Lower lobe of right lung (tissue), 2 donors: ENCODE measurements around the gene KIF2C. TPM values are rescaled to one million over a fixed set of nuclear protein-coding genes. Genes with fewer than 3 reads are reported as not detected.

Source experiments
- ATAC-seq, 2 donors: fragments of 200-7000 bp; cut with Tn5 transposase; one replicate each; pipeline ENCODE4 v1.9.1; 2020 to 2022; ENCODE audit warnings: mild to moderate bottlenecking in 2 of 2, moderate library complexity in 2 of 2
- DNase-seq: peaks from one replicate; pipeline ENCODE4 v3.0.0-alpha.2; 2020
- H3K27ac ChIP-seq: fragments of 200-600 bp; one replicate; pipeline ENCODE4 v1.8.0; 2022
- H3K27me3 ChIP-seq: fragments of 200-600 bp; one replicate; pipeline ENCODE4 v1.8.0; 2022; ENCODE audit warnings: low read depth
- H3K36me3 ChIP-seq: fragments of 200-600 bp; one replicate; pipeline ENCODE4 v1.8.0; 2022; ENCODE audit warnings: mild to moderate bottlenecking
- H3K4me1 ChIP-seq: fragments of 200-600 bp; one replicate; pipeline ENCODE4 v1.8.0; 2022
- H3K4me3 ChIP-seq: fragments of 200-600 bp; one replicate; pipeline ENCODE4 v1.8.0; 2022; ENCODE audit warnings: mild to moderate bottlenecking
- H3K9me3 ChIP-seq: fragments of 200-600 bp; one replicate; pipeline ENCODE4 v1.8.0; 2022
- CTCF ChIP-seq: fragments of 200-600 bp; IDR thresholded peaks from one replicate; pipeline ENCODE4 v1.8.0; 2022; ENCODE audit warnings: antibody characterized with exemption, mild to moderate bottlenecking
- intact Hi-C: fragments of 100-400 bp; cut with DNase I; formaldehyde crosslinking; loops from one replicate; pipeline ENCODE4 v1.11.0; 2022
- total RNA-seq: library from RNA; stranded (reverse); fragmentation: NEBNext Ultra II Directional; extraction: Animal tissue kit (Norgen Biotek cat#: 25700); gene quantifications from one replicate; pipeline ENCODE4 v1.2.1, GENCODE V29; 2021
- donor health status: DM: no; HTN: yes; CAD: no; lungs with severe emphysema.

Gene KIF2C
- total RNA-seq, 1 donor from 2014 or later: 1.7 TPM

DNA sequence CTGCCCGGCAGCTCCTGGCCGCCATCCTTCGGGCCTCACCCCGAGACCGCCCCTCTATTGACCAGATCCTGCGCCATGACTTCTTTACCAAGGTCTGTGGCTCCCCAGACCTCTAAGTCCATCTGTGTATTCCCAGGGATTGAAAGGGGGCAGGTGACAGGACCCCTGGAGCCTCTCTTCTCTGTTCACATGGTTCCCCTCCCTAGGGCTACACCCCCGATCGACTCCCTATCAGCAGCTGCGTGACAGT lies 63.4 kb downstream of the KIF2C start:
- DNase-seq (no peak), ATAC-seq (no peak)
- Histone ChIP-seq H3K36me3 (peaks cover 45% of the 10 kb centered on the region), H3K4me3 (no peak overlapping the region), H3K4me1 (peaks cover 80% of the 10 kb centered on the region), H3K9me3 (no peaks in the 10 kb centered on the region), H3K27ac (peak overlapping the region; percentile 92), H3K27me3 (no peaks in the 10 kb centered on the region)
- no peak for TF ChIP-seq CTCF
- intact Hi-C loops: no loop called here

DNA sequence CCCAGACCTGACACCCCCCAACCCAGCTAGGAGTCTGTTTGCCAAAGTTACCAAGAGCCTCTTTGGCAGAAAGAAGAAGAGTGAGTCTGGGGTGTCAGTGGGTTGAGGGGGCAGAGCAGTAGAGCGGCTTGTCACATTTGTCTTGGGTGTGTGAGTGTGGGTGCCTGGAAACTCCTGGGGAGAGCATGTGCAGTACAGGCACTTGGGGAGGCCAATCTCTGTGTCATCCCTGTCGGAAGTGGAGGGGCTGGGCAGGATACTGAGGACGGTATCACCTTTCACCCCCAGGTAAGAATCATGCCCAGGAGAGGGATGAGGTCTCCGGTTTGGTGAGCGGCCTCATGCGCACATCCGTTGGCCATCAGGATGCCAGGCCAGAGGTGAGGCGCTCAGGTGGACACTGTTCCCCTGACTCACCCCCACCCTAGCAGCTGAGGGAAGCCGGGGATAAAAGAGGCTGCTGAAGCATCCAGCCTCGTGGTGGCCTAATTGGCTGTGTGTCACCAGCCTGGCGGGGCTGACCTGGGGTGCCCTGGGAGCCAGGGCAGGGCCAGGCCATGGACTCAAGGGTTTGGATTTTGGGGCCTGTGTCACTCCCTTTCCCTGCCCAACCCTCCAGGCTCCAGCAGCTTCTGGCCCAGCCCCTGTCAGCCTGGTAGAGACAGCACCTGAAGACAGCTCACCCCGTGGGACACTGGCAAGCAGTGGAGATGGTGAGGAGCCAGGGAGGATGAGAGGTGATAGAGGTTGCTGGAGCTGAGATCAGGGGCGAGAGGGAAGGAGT lies 63.9 kb downstream of the KIF2C start:
- Histone ChIP-seq H3K9me3 (no peaks in the 10 kb centered on the region), H3K4me3 (no peak overlapping the region), H3K27ac (peak overlapping the region; percentile 92), H3K4me1 (peaks cover 85% of the 10 kb centered on the region), H3K27me3 (no peaks in the 10 kb centered on the region), H3K36me3 (peaks cover 45% of the 10 kb centered on the region)
- ATAC-seq: no peak
- peak; percentile 45 for DNase-seq
- TF ChIP-seq CTCF: no peak
- intact Hi-C loops: no loop called here

GRCh38 chr1:44805311-44806024 lies 65.8 kb downstream of the KIF2C start:
- intact Hi-C loops: no loop called here
- no peak overlapping the region for H3K4me3 ChIP-seq
- no peaks in the 10 kb centered on the region for H3K27me3 ChIP-seq
- peaks cover 45% of the 10 kb centered on the region for H3K36me3 ChIP-seq
- H3K27ac ChIP-seq: peak overlapping the region; percentile 100
- H3K4me1 ChIP-seq: peaks cover 95% of the 10 kb centered on the region
- TF ChIP-seq CTCF: no peak
- ATAC-seq: no peak
- H3K9me3 ChIP-seq: no peaks in the 10 kb centered on the region
- peak; percentile 41 for DNase-seq

GRCh38 chr1:44806025-44806703 lies 66.5 kb downstream of the KIF2C start:
- no peak for TF ChIP-seq CTCF
- no peak for ATAC-seq
- H3K9me3 ChIP-seq: no peaks in the 10 kb centered on the region
- H3K36me3 ChIP-seq: peaks cover 45% of the 10 kb centered on the region
- H3K4me1 ChIP-seq: peaks cover 97% of the 10 kb centered on the region
- H3K4me3 ChIP-seq: no peak overlapping the region
- peak overlapping the region; percentile 100 for H3K27ac ChIP-seq
- no peaks in the 10 kb centered on the region for H3K27me3 ChIP-seq
- DNase-seq: no peak
- intact Hi-C loops: no loop called here

DNA sequence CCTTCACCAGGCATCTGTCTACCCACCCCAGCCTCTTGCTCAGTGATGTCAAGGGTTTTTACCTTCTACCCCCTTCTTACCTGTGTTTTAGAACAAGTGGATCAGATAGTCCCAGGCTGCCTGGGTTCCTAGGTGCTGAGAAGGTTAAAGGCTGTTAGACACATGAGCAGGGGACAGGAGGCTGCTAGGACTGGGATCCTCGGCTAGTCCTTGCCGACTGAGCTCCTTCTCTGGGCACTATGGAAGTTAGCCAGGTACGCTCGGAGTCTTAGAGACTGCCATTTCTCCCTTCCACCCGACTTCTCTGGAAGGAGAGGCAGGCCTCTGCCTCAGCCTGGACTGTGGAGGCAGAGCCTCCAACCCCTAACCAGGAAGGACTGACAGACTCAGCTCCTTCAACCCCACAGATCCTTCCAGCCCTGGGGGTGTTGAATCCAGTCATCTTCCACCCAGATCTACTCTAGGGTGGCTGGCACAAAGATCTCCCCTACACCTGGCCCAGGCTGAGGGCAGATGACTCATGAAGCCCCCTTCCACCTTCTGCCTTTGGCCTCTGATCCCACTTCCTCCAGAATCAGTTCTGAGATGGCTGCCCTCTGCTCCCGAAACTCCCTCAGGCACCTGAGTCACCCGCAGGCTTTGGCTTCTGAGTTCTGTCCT lies 67.2 kb downstream of the KIF2C start, which contains the start of gene DYNLT4:
Gene DYNLT4 (minus strand): TSS at position 648 of the 660 bp plus-strand sequence. CDS start 683 bp downstream, outside the sequence.
- Histone ChIP-seq H3K27me3 (no peaks in the 10 kb centered on the region), H3K27ac (peak within 1 kb of the TSS; percentile 100), H3K36me3 (peaks cover 45% of the 10 kb centered on the region), H3K4me1 (peaks cover 97% of the 10 kb centered on the region), H3K4me3 (peak within 1 kb of the TSS; percentile 47), H3K9me3 (no peaks in the 10 kb centered on the region)
- intact Hi-C loops: no loop called here
- ATAC-seq (no peak), DNase-seq (peak; percentile 44)
- TF ChIP-seq CTCF: no peak
